GM18508 (cell line): ENCODE measurements around the gene USP8.
"Not testable (repeated sequence)": the region's sequence is repeated elsewhere in the genome, so short reads cannot be mapped to it uniquely, and the experiment has no call there.

ENCODE experiments used
- ATAC-seq: cut with Tn5 transposase; IDR thresholded peaks from one replicate; pipeline ENCODE4 v1.9.1; 2021; ENCODE audit warnings: moderate number of reproducible peaks; ENCODE audit not compliant: insufficient read depth, unreplicated experiment

Gene USP8

DNA sequence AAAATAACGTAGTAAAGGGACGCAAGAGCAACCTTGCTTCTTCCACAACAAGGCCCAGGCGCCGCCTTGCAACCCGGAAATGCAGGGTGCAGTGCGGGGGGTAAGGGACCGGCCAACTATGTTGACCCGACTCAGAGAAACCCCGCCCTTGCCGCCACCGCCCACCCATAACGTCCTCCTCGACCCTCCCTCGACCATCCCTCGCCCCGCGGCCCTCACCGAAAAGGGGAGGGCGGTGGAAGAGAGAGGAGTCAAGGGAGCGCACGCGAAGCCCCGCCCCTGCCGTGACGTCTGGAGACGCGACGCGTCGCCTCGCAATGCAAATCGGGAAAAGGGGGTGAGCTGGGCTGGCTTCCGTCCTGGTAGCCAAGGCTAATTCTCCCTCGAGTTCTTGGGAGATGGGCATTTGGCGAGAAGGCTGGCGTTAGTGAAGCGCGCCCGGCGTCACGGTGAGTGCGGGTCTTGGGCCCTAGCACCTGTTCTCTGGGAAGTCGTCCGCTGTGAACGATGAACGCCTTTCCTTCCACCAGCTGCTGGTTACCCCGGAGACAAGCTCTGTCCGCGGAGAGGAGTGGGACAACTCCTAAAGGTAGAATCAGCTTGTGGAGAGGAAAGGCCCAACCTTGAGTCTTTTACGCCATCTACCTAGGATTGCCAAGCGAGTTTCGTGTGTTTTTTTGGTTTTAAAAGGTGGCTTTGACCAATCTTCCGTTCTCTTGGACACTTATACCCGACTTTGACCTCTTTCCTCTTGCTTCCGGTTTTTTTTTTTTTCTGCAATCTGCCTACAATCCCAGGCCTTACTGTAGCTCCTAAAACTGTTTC lies at the start of gene USP8:
USP8 (plus strand) TSS at position 340 of the 825 bp plus-strand sequence. CDS start 14,669 bp downstream, outside the sequence.
- ATAC-seq, result peak; percentile 53

- peak; percentile 95 for ATAC-seq
These were observed 46.1 kb upstream of the USP8 start for GRCh38 chr15:50377867-50378751.

DNA sequence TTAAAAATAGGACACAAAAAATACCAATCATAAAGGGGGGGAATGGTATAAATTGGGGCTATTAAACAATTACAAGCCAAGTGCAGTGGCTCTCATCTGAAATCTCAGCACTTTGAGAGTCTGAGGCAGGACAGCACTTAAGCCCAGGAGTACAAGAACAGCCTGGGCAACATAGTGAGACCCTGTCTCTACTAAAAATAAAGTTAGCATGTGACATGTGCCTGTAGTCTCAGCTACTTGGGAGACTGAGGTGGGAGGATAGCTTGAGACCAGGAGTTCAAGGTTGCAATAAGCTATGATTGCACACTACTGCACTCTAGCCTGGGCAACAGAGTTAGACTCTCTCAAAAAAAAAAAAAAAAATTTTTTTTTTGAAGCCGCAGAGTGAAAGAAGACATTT lies 45.4 kb upstream of the USP8 start:
- no peak for ATAC-seq

- ATAC-seq, result not testable (repeated sequence)
These were observed 44.8 kb upstream of the USP8 start for GRCh38 chr15:50379413-50379812.

DNA sequence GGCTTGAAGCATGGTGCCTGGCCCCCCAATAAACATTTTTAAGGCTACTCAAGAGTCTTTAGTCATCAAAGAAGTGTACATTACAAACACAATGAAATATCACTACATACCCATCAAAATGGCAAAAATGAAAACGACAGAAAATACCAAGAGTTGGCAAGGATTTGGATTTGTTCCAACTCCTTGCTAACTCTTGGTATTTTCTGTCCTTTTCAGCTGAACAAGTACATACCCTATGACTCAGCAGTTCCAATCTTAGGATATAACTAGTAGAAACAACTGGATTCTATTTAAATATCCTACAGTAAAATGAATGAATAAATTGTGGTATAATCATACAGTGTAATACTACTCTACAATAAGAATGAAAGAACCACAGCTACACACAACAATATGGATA lies 44.1 kb upstream of the USP8 start:
- no peak for ATAC-seq

DNA sequence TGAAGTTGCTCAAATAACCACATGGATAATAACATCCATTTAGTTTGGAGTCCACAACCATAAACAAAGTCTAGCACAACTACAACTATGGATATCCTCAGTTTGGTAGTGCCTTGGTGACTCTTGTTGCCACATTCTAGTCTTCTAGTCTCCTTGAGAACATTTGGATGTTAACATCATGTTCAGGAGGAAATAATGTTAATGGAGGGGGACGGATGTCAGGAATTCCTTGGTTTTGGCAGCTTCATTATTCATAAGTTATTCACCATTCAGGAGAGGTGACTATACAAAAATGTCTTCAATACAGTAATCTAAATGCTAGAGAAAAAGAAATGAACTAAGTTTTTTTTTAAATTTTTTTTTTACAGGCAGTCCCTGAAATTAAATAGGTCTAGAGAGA lies 42.8 kb upstream of the USP8 start:
- no peak for ATAC-seq

DNA sequence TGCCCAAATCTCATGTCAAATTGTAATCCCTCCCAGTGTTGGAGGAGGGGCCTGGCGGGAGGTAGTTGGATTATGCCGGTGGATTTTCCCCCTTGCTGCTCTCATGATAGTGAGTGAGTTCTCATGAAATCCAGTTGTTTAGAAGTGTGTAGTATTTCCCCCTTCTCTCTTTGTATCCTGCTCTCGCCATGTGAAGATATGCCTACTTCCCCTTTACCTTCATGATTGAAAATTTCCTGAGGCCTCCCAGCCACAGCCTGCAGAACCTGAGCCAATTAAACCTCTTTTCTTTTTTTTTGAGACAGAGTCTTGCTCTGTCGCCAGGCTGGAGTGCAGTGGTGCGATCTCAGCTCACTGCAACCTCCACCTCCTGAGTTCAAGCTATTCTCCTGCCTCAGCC lies 41.8 kb upstream of the USP8 start:
- ATAC-seq, result not testable (repeated sequence)

DNA sequence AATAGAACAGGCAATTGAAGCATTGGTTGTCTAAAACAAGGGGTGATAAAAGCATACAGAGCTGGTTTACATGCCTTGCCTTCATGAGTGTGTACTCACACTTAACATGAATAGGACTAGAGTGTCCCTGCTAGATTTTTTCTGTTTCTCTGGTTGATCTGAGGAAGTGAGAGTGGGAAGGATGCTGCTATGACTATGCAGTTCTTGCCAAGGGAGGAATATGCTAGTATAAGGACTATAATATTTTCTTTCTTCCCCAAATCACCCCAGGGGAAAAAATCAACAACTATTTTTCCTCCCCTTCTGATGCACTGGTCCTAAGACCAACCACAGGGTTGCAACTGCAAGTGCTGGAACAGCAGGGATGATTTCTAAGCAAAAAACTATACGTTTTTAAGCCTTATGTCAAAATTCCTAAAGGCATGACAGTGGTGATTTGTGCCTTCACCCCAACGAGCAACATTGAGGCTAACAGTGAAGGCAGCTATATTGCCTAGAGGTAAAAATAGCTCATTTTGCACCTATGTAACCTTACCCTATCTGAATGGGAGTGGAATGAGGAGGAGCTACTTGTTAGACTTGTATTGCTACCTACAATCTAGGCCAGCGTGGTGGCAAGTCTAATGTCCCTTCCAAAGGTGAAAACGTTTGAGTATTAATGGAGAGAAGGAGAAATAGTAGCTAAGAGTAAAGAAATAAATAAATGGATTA lies 33.5 kb upstream of the USP8 start:
- ATAC-seq, result peak; percentile 86

DNA sequence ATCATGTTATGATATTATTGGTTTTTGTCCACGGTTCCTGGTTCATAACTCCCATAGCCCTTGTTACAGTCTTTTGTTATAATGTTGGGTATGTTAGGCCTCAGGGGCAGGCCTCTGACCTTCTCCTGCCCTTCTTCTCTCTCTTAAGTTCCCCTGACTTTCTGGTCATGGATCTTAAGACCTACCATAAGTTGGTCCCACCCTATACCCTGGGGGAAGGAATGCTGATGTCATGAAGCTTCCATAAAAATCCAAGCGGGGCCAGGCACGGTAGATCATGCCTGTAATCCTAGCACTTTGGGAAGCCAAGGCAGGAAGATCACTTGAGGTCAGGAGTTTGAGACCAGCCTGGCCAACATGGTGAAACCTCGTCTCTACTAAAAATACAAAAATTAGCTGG lies 32.6 kb upstream of the USP8 start:
- ATAC-seq, result not testable (repeated sequence)

DNA sequence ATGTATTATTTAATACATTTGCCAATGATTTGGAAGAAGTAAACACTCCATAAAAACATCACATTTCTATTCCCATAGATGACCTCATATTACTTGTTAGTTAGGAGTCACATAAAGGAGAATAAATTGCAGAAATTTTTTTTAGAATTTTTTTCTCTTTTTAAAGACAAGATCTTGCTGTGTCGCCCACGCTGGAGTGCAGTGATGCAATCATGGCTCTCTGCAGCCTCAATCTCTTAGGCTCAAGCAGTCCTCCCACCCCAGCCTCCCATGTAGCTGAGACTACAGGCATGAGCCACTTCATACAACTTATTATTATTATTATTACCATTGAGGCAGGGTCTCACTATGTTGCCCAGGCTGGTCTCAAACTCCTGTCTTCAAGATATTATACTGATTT lies 12.3 kb upstream of the USP8 start:
- no peak for ATAC-seq

DNA sequence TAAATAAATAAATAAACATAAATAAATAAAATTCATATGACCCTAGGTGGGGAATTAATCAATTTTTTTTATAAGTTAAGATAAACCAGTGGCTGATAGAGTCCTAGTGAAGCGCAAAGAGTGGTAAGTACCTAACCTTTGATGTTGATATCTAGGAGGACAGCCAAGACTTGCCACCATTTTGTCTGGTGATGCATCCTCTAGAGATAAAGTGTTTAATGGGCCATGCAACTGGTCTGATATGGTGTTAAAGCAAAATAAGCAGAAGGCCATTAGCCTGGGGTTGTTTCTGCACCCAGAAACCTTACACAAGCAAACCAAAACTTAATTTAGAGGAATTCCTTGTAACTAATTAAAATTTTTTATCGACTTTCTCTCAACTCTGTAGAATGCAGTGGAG lies 9.6 kb upstream of the USP8 start:
- no peak for ATAC-seq

- no peak for ATAC-seq
These were observed 8.3 kb upstream of the USP8 start for GRCh38 chr15:50415752-50416404.

GRCh38 chr15:50416890-50417289 lies 7.3 kb upstream of the USP8 start:
- ATAC-seq, result no peak

GRCh38 chr15:50418041-50418583 lies 6.1 kb upstream of the USP8 start:
- no peak for ATAC-seq

DNA sequence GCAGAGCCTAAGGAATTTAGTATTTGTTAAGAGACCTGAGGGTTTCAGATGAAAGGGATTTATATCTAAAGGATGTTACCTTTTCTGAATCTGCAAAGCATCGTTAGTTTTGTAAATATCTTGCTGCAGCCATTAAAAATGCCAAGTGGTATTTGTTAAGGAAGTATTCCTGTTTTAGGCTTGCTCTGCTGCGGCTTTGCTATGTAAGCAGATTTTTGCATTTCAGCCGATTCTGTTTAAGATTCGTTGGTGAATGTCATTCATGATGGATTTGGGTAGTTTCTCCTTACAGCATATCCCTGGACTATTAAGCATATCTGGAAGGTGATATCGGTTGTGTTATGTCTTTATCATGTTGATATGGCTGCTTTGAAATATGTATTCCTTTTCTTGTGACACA lies 1.0 kb downstream of the USP8 start:
- ATAC-seq, result no peak

DNA sequence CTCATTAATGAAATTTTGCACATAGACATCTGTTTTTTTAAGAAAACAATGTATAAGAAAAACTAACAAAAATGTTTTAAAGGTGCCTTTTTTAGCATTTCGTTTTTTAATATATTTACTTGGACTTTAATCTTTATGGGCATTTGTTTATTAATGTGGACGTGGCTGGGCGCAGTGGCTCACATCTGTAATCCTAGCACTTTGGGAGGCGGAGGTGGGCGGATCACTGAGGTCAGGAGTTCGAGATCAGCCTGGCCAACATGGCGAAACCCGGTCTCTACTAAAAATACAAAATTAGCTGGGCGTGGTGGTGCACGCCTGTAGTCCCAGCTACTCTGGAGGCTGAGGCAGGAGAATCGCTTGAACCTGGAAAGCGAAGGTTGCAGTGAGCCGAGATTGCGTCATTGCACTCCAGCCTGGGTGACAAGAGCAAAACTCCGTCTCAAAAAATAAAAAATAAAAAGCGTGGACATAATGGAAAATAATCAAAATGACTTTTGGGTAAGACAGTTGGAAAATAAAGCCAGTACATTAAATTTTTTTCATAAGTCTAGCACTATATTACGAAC lies 1.6 kb downstream of the USP8 start:
- not testable (repeated sequence) for ATAC-seq

GRCh38 chr15:50426428-50426827 lies 2.2 kb downstream of the USP8 start:
- ATAC-seq, result no peak

DNA sequence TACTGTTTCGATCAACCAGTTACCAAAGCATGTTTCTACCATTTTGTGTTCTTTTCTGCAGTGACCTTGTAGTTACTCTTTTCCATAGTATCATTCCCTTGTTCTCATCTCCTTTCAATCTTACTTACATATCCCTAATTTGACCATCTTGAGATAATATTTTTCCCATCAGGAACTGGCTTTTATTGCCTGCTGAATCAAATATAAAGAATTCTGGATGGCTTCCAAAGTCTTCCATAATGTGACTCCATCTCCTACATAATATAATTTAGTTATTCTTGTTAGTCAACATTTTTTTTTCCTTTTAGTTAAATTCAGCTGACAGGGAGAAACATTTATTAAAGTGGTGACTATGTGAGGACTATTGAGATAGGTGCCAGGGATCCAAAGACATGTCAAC lies 7.0 kb downstream of the USP8 start:
- no peak for ATAC-seq

- ATAC-seq, result no peak
These were observed 8.0 kb downstream of the USP8 start for GRCh38 chr15:50432230-50432629.

DNA sequence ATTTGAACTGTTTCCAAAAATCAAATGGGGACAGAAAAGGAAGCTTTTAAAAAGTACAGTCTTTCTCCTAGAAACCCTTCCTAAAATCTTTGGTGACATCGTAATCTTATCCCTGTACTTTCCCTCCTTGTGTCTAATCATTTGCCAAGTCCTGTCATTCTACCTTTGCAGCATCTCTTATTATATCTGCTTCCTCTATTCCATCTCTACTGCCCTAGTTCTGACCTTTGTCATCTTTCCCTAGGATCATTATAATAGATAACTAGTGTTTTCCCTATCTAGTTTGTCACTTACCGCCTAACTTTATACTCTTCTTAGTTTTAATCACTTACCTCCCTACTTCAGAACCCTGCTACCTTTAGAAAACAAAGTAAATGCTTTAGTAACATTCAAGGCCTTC lies 11.6 kb downstream of the USP8 start:
- ATAC-seq, result no peak
